GM12801 (cell line): ENCODE measurements around the gene KIRREL2.

Experiments
- CTCF ChIP-seq: IDR thresholded peaks from one replicate; pipeline ENCODE4 v1.5.1; 2011; ENCODE audit warnings: control low read depth; ENCODE audit not compliant: insufficient read length; ENCODE audit errors: extremely low read depth

KIRREL2 gene

DNA sequence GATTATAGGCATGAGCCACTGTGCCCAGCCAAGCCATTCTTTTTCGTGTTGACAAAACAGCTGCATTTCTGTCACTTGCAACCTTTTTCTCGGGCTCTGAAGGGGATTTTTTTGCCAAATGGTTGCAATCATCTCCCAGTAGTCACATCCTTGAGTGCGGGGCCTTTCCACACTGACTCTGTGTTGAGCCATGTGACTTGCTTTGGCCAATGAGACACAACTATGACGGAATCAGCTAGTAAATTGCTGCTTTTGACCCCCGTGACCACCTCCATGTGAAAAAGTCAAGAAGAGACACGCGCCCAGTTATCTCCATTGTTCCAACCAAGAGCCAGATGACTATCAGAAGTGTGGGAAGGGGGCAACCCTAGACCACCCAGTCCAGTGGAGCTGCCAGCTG, 22.7 kb upstream of the KIRREL2 start:
- no peak for TF ChIP-seq CTCF

DNA sequence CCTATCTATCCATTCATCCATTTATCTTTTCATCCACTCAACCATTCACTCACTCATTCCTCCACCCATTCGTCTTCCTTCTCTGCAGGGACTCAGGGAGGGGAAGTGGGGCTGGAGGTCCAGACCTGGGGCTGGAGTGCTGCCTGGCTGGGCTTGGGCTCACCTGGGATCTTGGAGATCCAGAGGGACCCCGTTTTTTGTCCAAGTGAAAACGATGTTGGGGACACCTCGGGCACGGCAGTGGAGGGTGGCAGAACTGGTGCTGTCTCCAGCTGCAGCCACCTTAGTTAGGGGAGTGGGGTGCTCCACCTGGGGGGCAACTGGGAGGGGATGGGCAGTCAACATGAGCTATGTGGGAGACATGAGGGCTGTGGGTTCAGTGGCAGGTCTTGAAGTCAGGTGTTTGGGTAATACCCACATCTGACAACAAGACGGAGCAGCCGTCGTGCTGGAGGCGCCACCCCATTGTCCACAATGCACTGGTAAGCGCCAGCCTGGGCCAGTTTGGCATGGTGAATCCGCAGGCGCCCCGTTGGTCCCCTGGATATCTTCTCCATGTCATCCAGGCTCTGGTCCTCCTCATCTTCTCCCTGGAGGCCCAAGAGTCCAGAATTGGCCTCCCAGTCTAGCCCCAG, 14.6 kb upstream of the KIRREL2 start:
- no peak for TF ChIP-seq CTCF

GRCh38 chr19:35842666-35843272, 13.9 kb upstream of the KIRREL2 start:
- TF ChIP-seq CTCF = no peak

GRCh38 chr19:35843676-35844481, 12.8 kb upstream of the KIRREL2 start:
- TF ChIP-seq CTCF = no peak

- TF ChIP-seq CTCF = no peak
Observed at GRCh38 chr19:35844482-35845214, 12.1 kb upstream of the KIRREL2 start.

GRCh38 chr19:35845215-35846037, 11.3 kb upstream of the KIRREL2 start:
- TF ChIP-seq CTCF = no peak
